Measurements from ENCODE around the gene TBC1D14.

DNA sequence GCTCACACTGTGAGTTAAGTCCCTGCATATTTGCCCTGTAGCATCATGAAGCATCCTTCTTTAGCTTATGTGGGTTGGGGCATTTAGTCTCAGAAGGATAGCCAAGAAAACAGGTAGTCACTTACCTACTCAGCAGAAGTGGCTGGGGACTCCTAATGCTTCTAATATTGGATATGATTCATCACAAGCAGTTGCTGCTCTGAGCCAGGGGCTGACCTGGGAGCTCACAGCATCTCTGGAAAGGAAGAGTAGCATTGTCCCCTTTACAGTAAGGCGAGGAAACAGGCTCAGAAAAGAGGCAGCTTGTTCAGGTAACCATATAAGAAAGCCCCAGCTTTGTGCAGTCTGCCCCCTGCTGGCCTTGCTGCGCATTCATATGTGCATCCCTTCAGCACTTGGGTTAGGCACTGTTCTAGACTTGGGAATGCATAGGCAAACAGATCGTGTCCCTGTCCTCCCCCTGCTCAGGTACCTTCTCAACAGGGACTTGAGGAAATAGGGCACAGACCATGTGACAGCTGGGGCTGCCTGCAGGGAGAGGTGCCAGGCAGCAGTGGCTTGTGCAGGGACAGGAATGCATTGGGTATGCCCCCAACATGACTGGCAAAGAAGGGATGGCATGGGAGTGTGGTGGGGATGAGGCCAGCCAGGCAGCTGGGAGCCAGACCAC is 35.7 kb upstream of the TBC1D14 start:
- TF ChIP-seq, protein P1, sequence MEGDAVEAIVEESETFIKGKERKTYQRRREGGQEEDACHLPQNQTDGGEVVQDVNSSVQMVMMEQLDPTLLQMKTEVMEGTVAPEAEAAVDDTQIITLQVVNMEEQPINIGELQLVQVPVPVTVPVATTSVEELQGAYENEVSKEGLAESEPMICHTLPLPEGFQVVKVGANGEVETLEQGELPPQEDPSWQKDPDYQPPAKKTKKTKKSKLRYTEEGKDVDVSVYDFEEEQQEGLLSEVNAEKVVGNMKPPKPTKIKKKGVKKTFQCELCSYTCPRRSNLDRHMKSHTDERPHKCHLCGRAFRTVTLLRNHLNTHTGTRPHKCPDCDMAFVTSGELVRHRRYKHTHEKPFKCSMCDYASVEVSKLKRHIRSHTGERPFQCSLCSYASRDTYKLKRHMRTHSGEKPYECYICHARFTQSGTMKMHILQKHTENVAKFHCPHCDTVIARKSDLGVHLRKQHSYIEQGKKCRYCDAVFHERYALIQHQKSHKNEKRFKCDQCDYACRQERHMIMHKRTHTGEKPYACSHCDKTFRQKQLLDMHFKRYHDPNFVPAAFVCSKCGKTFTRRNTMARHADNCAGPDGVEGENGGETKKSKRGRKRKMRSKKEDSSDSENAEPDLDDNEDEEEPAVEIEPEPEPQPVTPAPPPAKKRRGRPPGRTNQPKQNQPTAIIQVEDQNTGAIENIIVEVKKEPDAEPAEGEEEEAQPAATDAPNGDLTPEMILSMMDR (conservative IDR thresholded peaks at IDR 0.05; ENCODE audit: low read length): peak; percentile 93
- TF ChIP-seq EZH2phosphoT487 (IDR thresholded peaks at IDR 0.05; ENCODE audit: borderline replicate concordance, low read depth, low read length): no peak
